Thyroid gland (tissue), 4 donors: ENCODE measurements around the gene CRIM1.

ENCODE experiments used
- POLR2A ChIP-seq, 2 donors: fragments of 450-650 bp; IDR thresholded peaks; one replicate each; pipeline ENCODE4 v1.6.1; 2017; ENCODE audit warnings: antibody characterized with exemption in 2 of 2, mild to moderate bottlenecking in 2 of 2, moderate library complexity in 1 of 2
- TF ChIP-seq, protein P1 (sequence below), 6 experiments: fragments of 200-600 bp in 3 of 6; fragments of 450-650 bp in 3 of 6; sonication (generic) in 3 of 6; IDR thresholded peaks; one replicate each; pipeline ENCODE4 v1.5.1; 2016 to 2019; ENCODE audit warnings: antibody characterized with exemption in 6 of 6, mild to moderate bottlenecking in 2 of 6, inconsistent platforms in 1 of 6, moderate library complexity in 1 of 6

- TF ChIP-seq, protein P1, sequence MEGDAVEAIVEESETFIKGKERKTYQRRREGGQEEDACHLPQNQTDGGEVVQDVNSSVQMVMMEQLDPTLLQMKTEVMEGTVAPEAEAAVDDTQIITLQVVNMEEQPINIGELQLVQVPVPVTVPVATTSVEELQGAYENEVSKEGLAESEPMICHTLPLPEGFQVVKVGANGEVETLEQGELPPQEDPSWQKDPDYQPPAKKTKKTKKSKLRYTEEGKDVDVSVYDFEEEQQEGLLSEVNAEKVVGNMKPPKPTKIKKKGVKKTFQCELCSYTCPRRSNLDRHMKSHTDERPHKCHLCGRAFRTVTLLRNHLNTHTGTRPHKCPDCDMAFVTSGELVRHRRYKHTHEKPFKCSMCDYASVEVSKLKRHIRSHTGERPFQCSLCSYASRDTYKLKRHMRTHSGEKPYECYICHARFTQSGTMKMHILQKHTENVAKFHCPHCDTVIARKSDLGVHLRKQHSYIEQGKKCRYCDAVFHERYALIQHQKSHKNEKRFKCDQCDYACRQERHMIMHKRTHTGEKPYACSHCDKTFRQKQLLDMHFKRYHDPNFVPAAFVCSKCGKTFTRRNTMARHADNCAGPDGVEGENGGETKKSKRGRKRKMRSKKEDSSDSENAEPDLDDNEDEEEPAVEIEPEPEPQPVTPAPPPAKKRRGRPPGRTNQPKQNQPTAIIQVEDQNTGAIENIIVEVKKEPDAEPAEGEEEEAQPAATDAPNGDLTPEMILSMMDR (IDR thresholded peaks at IDR 0.05): no peak
- TF ChIP-seq POLR2A (IDR thresholded peaks at IDR 0.05): no peak
These were observed 205.1 kb downstream of the CRIM1 start for GRCh38 chr2:36560726-36561125.
